ENCODE measurements around the gene NIPAL1. TPM values are rescaled to one million over a fixed set of nuclear protein-coding genes. Genes with fewer than 3 reads are reported as not detected.

The NIPAL1 gene
- total RNA-seq, 4 donors from 2014 or later: 0.33 to 1.3 (median 0.60) TPM

- H3K36me3 ChIP-seq: no peaks in the 10 kb centered on the region
- no peak overlapping the region for H3K4me3 ChIP-seq
- peaks cover 4 to 10% (median 5%) of the 10 kb centered on the region in 4 donors for H3K4me1 ChIP-seq
- H3K27me3 ChIP-seq: no peaks in the 10 kb centered on the region
- intact Hi-C loops (cut with DNase I): no loop called here
- no peaks in the 10 kb centered on the region for H3K9me3 ChIP-seq
- H3K27ac ChIP-seq (replicated peaks in 1 of 4): no peak overlapping the region
- DNase-seq (ENCODE audit: extremely low spot score): no peak
- 69% methylated on average over 2 of the region's 2 CpGs for WGBS
- TF ChIP-seq POLR2AphosphoS5 (IDR thresholded peaks at IDR 0.05): no peak
- TF ChIP-seq CTCF (IDR thresholded peaks at IDR 0.05): no peak
- TF ChIP-seq EP300 (IDR thresholded peaks at IDR 0.05): no peak
- no peak for TF ChIP-seq POLR2A (IDR thresholded peaks at IDR 0.05; ENCODE audit: low read depth)
Observed at GRCh38 chr4:48028696-48029095, 12.1 kb downstream of the NIPAL1 start.

- TF ChIP-seq POLR2AphosphoS5 (IDR thresholded peaks at IDR 0.05): no peak
- TF ChIP-seq CTCF (IDR thresholded peaks at IDR 0.05): no peak
- TF ChIP-seq POLR2A (IDR thresholded peaks at IDR 0.05; ENCODE audit: low read depth): no peak
- no peak for TF ChIP-seq EP300 (IDR thresholded peaks at IDR 0.05)
- Histone ChIP-seq H3K4me1 (peaks cover 4 to 10% (median 5%) of the 10 kb centered on the region in 4 donors), H3K9me3 (no peaks in the 10 kb centered on the region), H3K36me3 (no peaks in the 10 kb centered on the region), H3K27me3 (no peaks in the 10 kb centered on the region), H3K27ac (replicated peaks in 1 of 4) (no peak overlapping the region), H3K4me3 (no peak overlapping the region)
- 61% methylated on average over 3 of the region's 3 CpGs for WGBS
- intact Hi-C loops (cut with DNase I): no loop called here
- no peak for DNase-seq (ENCODE audit: extremely low spot score)
Observed at GRCh38 chr4:48030470-48030869, 13.9 kb downstream of the NIPAL1 start.

- Histone ChIP-seq H3K4me3 (no peak overlapping the region), H3K27me3 (no peaks in the 10 kb centered on the region), H3K4me1 (peaks cover 3 to 10% (median 4%) of the 10 kb centered on the region in 4 donors), H3K9me3 (no peaks in the 10 kb centered on the region), H3K36me3 (no peaks in the 10 kb centered on the region), H3K27ac (replicated peaks in 1 of 4) (no peak overlapping the region)
- TF ChIP-seq POLR2A (IDR thresholded peaks at IDR 0.05; ENCODE audit: low read depth) (no peak), POLR2AphosphoS5 (IDR thresholded peaks at IDR 0.05) (no peak), CTCF (IDR thresholded peaks at IDR 0.05) (no peak), EP300 (IDR thresholded peaks at IDR 0.05) (no peak)
- no peak for DNase-seq (ENCODE audit: extremely low spot score)
- WGBS: 69% methylated on average over 12 of the region's 12 CpGs
- intact Hi-C loops (cut with DNase I): no loop called here
Observed at GRCh38 chr4:48031802-48032525, 15.4 kb downstream of the NIPAL1 start.

- Histone ChIP-seq H3K4me3 (no peak overlapping the region), H3K4me1 (peaks cover 3 to 10% (median 4%) of the 10 kb centered on the region in 4 donors), H3K36me3 (no peaks in the 10 kb centered on the region), H3K9me3 (no peaks in the 10 kb centered on the region), H3K27me3 (no peaks in the 10 kb centered on the region), H3K27ac (replicated peaks in 1 of 4) (no peak overlapping the region)
- DNase-seq (ENCODE audit: extremely low spot score): no peak
- intact Hi-C loops (cut with DNase I): no loop called here
- TF ChIP-seq CTCF (IDR thresholded peaks at IDR 0.05) (no peak), EP300 (IDR thresholded peaks at IDR 0.05) (no peak), POLR2A (IDR thresholded peaks at IDR 0.05; ENCODE audit: low read depth) (no peak), POLR2AphosphoS5 (IDR thresholded peaks at IDR 0.05) (no peak)
Observed at GRCh38 chr4:48032721-48033120, 16.1 kb downstream of the NIPAL1 start.

- Histone ChIP-seq H3K27me3 (no peaks in the 10 kb centered on the region), H3K4me1 (peaks cover 3 to 10% (median 4%) of the 10 kb centered on the region in 4 donors), H3K36me3 (no peaks in the 10 kb centered on the region), H3K27ac (replicated peaks in 1 of 4) (no peak overlapping the region), H3K4me3 (no peak overlapping the region), H3K9me3 (no peaks in the 10 kb centered on the region)
- TF ChIP-seq CTCF (IDR thresholded peaks at IDR 0.05): no peak
- no peak for TF ChIP-seq POLR2A (IDR thresholded peaks at IDR 0.05; ENCODE audit: low read depth)
- TF ChIP-seq POLR2AphosphoS5 (IDR thresholded peaks at IDR 0.05): no peak
- TF ChIP-seq EP300 (IDR thresholded peaks at IDR 0.05): no peak
- intact Hi-C loops (cut with DNase I): no loop called here
- DNase-seq (ENCODE audit: extremely low spot score): no peak
Observed at GRCh38 chr4:48033412-48033811, 16.8 kb downstream of the NIPAL1 start.
